GM21528 (cell line): Measurements from ENCODE around the gene RIPOR2.

Experiments
- ATAC-seq: cut with Tn5 transposase; IDR thresholded peaks from one replicate; pipeline ENCODE4 v1.9.1; 2021; ENCODE audit warnings: mild to moderate bottlenecking, moderate library complexity; ENCODE audit not compliant: unreplicated experiment, low FRiP score

The RIPOR2 gene

DNA sequence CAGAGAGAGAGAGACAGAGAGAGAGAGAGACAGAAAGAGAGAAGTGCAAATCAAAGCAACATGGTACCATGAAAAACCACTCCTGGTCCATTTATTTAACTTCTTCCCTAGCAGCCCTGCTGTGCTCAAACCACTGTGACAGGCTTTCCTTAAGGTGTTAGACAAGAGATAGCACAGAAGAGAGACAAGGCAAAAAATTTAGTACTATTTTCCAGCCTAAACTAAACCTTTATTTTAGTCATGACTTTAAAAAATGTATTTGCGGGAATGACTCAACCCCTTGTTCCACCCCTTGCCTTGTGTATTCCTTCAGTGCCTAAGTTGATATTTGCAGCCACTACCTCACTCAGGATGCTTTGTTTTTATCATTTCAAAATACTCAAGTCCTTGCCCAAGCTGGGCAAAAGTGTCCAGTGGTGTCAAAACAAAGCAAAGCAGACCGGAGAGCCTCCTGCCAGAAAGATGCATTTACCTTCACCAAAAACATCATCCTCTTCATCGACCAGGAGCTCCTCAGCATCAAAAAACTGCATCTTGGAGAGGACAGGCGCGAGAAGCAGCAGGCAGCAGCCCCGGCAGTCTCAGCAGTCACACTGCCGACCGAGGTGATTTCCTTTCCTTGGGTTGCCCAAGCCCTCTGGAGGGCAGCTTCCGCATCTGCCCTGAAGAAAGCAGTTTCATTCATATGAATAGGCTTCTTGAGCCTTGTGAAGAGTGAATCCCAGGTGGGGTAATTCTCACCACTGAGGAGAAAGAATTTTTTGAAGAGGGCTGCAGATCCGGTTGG, at the start of gene RIPOR2:
TSS of gene RIPOR2 (minus strand) at position 595 of the 787 bp plus-strand sequence. CDS start at position 533, 62 bp downstream.
- ATAC-seq, result no peak

- no peak for ATAC-seq
These were observed 49.6 kb upstream of the RIPOR2 start for GRCh38 chr6:24985323-24985722.

DNA sequence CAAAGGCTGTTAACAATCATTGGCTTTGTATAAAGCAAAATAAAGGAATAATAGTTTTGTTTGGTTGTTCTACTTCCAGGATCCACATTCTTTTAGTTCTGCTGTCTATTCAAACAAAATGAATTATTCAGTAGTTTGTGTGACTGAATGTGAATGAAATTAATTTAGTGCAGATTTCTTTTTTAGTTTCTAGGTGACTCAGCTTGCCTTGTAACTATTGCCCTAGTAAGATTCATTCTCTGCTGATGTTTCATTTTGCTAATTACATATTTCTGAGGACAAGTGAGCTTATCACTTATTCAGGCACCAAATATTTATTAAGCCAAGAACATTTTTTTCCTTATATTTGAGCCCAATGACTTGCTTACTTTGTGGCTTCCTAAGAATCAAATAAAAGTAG, 46.5 kb upstream of the RIPOR2 start:
- no peak for ATAC-seq

DNA sequence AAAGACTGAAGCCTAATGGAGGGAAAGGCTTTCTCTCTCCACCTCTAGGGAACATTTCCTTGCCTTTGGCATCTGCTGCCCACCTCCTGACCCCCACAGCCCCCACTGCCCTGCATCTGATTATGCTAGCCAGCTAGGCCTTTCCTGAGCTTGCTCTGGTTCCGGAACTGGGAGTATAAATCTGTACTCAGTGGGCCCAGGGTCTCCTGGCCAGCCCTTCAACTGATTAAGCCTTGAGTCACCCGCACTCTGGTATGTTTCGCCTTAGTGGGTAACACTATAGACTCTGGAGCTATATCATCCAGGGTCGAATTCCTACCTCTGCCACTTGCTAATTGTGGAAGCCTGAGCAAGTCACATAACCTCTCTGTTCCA, 45.6 kb upstream of the RIPOR2 start:
- no peak for ATAC-seq

DNA sequence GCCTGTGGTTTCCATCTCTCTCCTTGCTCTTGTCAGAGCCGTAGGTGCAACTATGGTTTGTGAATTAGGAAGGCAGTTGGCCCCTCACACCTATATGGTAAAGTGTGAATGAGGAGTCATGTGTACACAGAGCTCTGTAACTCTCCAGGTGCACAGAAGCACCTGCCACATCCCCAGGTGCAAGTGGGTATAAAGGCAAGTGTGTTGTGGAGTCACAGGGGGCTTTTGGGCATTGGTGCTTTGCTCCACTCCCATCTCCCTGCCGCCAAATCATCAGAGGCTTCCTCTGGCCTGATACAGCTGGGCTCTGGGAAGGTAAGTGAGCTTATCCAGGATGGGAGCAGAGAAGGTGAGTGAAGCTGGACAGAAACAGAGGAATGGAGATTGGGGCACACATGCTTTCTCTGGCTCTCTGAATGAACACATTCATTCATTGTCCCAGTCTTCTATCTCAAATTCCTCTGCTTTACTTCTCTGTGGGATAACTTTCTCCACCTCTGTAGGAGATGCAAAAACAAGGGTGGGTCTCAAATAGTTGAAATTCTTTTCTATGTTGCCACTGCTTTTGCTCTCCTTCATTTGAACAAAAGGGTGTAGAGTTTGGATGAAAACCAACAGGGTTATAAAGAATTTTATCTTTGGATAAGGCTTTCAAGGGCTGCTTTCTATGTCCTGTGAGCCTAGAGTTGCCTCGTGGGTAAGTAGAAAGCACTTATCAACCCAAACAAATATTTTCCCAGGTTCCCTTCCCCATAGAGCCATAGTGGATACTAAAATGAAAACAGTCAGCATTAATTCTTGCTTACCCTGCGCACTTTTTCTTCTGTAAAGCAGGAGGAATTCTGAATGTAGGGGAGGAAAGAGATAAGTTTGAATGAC, 45.0 kb upstream of the RIPOR2 start:
- no peak for ATAC-seq

GRCh38 chr6:24979176-24979575, 43.4 kb upstream of the RIPOR2 start:
- no peak for ATAC-seq

DNA sequence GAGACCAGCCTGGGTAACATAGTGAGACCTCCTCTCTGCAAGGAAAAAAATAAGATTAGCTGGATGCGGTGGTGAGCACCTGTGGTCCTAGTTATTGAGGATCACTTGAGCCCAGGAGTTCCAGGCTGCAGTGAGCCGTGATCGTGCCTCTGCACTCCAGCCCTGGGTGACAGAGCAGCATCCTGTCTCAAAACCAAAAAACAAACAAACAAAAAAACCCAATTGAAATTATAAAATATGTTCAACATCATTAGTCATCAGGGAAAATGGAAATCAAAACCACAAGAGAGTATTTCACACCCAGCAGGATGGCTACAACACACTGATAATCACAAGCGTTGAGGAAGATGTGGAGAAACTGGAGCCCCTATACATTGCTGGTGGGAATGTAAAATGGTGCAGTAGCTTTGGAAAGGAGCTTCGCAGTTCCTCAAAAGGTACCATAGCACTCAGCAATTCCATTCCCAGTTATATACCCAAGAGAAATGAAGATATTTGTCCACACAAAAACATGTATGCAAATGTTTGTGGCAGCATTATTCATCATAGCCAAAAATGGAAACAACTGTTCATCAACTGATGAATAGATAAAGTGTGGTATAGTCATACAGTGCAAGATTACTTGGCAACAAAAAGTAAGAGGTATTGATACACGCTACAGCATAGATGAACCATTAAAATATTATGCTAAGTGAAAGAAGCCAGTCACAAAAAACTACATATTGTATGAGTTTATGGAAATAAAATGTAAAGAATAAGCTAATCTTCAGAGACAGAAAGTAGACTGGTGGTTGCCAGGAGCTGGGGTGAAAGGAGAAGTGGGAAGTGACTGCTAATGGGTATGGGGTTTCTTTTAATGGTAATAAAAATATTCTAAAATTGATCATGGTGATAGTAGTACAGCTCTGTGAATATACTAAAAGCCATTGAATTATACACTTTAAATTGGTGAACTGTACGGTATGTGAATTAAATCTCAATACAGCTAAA, 38.7 kb upstream of the RIPOR2 start:
- peak; percentile 78 for ATAC-seq

GRCh38 chr6:24972311-24972958, 36.7 kb upstream of the RIPOR2 start:
- no peak for ATAC-seq

GRCh38 chr6:24971067-24971466, 35.3 kb upstream of the RIPOR2 start:
- ATAC-seq, result no peak

GRCh38 chr6:24969343-24969860, 33.6 kb upstream of the RIPOR2 start:
- no peak for ATAC-seq

GRCh38 chr6:24968783-24969182, 33.0 kb upstream of the RIPOR2 start:
- ATAC-seq, result no peak

- no peak for ATAC-seq
These were observed 31.5 kb upstream of the RIPOR2 start for GRCh38 chr6:24967211-24967610.

DNA sequence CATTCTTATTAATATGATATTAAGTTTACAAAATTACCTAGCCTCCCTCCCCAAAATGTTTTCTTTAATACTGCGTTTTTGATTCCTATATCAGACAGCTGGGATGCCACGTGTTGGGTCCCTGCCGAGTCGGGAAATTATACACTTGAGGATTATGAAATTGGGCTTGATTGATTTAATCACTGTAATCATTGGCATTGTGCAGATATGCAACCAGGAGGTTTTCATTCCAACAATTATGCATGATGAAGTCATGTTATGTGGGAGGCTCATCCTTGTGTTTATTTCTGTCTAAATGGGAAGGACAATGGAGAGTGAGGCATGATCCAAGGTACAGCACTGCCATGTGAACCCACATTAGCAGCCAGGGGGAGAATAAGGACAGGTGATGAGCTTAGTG, 30.6 kb upstream of the RIPOR2 start:
- no peak for ATAC-seq

GRCh38 chr6:24963887-24964570, 28.3 kb upstream of the RIPOR2 start:
- ATAC-seq, result no peak

- ATAC-seq, result no peak
These were observed 27.6 kb upstream of the RIPOR2 start for GRCh38 chr6:24963339-24963738.

DNA sequence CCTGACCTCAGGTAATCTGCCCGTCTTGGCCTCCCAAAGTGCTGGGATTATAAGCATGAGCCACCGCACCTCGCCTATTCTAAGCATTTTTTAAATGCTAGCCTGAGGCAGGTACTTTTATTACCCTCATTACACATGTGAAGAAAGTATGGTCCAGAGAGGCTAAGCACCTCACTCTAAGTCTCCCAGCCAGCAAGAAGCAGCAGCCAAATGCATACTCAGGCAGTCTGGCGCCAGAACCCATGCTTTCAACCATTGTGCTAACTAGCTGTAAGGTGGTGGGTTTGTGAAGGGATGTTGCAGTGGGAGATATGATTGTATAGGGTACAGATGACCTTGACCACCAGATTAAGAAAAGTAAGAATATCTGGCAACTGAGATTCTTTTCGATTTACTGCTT, 26.1 kb upstream of the RIPOR2 start:
- ATAC-seq, result no peak

GRCh38 chr6:24960991-24961475, 25.3 kb upstream of the RIPOR2 start:
- no peak for ATAC-seq

- ATAC-seq, result no peak
These were observed 23.6 kb upstream of the RIPOR2 start for GRCh38 chr6:24959319-24959718.

- ATAC-seq, result no peak
These were observed 21.4 kb upstream of the RIPOR2 start for GRCh38 chr6:24957199-24957598.
